Heart left ventricle (tissue), 13 donors: ENCODE measurements around the gene ABHD17C.
"Not testable (repeated sequence)": the region's sequence is repeated elsewhere in the genome, so short reads cannot be mapped to it uniquely, and the experiment has no call there.

Source experiments
- POLR2A ChIP-seq, 2 donors: fragments of 450-650 bp; IDR thresholded peaks; one replicate each; pipeline ENCODE4 v1.6.1; 2017; ENCODE audit warnings: antibody characterized with exemption in 2 of 2, mild to moderate bottlenecking in 2 of 2, moderate library complexity in 2 of 2
- TF ChIP-seq, protein P1 (sequence below), 12 donors: fragments of 200-600 bp; sonication (generic) in 4 of 12; IDR thresholded peaks; one replicate each; pipeline versions ENCODE4 v1.5.0 to v1.8.0; 2018 to 2022; ENCODE audit warnings: antibody characterized with exemption in 12 of 12, mild to moderate bottlenecking in 5 of 12
- donor health status: ischemic (EF 13 %, LVEDD 7.1; RV severe dilation, severe dysfunction).
- donor health status: DM: no; HTN: yes; CAD: no.
- donor health status: DM: no; HTN: no; CAD: no.
- donor health status: ischemic (EF 25% LVEDD 6.9; RV normal size, moderate dysfunction).
- donor health status: ischemic (EF 25% LVEDD 5.7; RV mildly dilated, moderate dysfunction).
- donor health status: ischemic (EF 35%, LVEDD 5.7; RV mildly dilated, moderate dysfunction).
- donor health status: nonischemic (EF 11% LVEDD 7.7; RV severe dilation, severe dysfunction).
- donor health status: DM: yes; HTN: yes; CAD: no.
- donor health status: PGD.
- donor health status: ischemic (EF 29% LVEDD 5.4; RV normal size, mild dysfunction).
- donor health status: nonischemic (EF 23%, LVEDD 6.1; RV moderate dilation, normal function).

DNA sequence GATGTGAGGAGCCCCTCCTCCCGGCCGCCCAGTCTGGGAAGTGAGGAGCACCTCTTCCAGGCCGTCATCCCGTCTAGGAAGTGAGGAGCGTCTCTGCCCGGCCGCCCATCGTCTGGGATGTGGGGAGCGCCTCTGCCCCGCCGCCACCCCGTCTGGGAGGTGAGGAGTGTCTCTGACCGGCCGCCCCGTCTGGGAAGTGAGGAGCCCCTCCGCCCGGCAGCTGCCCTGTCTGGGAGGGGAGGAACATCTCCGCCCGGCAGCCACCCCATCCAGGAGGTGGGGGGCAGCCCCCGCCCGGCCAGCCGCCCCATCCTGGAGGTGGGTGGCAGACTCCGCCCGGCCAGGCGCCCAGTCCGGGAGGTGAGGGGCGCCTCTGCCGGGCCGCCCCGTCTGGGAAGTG, 47.7 kb upstream of the ABHD17C start:
- TF ChIP-seq, protein P1, sequence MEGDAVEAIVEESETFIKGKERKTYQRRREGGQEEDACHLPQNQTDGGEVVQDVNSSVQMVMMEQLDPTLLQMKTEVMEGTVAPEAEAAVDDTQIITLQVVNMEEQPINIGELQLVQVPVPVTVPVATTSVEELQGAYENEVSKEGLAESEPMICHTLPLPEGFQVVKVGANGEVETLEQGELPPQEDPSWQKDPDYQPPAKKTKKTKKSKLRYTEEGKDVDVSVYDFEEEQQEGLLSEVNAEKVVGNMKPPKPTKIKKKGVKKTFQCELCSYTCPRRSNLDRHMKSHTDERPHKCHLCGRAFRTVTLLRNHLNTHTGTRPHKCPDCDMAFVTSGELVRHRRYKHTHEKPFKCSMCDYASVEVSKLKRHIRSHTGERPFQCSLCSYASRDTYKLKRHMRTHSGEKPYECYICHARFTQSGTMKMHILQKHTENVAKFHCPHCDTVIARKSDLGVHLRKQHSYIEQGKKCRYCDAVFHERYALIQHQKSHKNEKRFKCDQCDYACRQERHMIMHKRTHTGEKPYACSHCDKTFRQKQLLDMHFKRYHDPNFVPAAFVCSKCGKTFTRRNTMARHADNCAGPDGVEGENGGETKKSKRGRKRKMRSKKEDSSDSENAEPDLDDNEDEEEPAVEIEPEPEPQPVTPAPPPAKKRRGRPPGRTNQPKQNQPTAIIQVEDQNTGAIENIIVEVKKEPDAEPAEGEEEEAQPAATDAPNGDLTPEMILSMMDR (IDR thresholded peaks at IDR 0.05) = not testable (repeated sequence)
- TF ChIP-seq POLR2A (IDR thresholded peaks at IDR 0.05) = not testable (repeated sequence)
